Vagina (tissue), 2 donors: ENCODE data around the gene PKN1.

Experiments
- CTCF ChIP-seq, 3 experiments: fragments of 450-650 bp in 2 of 3; fragments of 200-600 bp in 1 of 3; sonication (generic) in 1 of 3; IDR thresholded peaks; one replicate each; pipeline ENCODE4 v1.5.1; 2017 to 2019; ENCODE audit warnings: antibody characterized with exemption in 3 of 3, mild to moderate bottlenecking in 2 of 3, moderate library complexity in 2 of 3
- POLR2AphosphoS5 ChIP-seq, 2 donors: sonication (generic); formaldehyde crosslinking; IDR thresholded peaks; one replicate each; pipeline ENCODE4 v1.9.0; 2017; ENCODE audit warnings: antibody characterized with exemption in 2 of 2, mild to moderate bottlenecking in 2 of 2, low read depth in 1 of 2; ENCODE audit not compliant: insufficient read depth in 1 of 2

GRCh38 chr19:14476673-14477401 lies 43.7 kb downstream of the PKN1 start:
- TF ChIP-seq CTCF (IDR thresholded peaks at IDR 0.05) (no peak), POLR2AphosphoS5 (IDR thresholded peaks at IDR 0.05; ENCODE audit: insufficient read depth in 1 of 2, low read depth in 1 of 2) (no peak)
